ENCODE measurements around the gene ELK4. TPM values are rescaled to one million over a fixed set of nuclear protein-coding genes. Genes with fewer than 3 reads are reported as not detected.

Gene ELK4
- total RNA-seq, 1 donor from 2014 or later = 23.0 TPM

DNA sequence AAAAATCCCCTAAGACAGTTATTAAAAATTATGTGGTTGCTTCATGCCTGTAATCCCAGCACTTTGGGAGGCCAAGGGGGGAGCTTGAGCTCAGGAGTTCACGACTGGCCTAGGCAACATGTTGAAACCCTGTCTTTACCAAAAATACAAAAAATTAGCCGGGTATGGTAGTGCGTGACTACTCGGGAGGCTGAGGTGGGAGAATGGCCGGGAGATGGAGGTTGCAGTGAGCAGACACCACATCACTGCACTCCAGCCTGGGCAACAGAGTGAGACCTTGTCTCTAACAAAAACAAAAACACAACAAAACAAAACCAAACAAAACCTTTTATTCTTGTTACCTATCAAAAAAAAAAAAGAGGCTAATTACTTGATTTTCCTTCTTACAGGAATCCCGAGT, 2.1 kb downstream of the ELK4 start:
- DNase-seq = no peak

DNA sequence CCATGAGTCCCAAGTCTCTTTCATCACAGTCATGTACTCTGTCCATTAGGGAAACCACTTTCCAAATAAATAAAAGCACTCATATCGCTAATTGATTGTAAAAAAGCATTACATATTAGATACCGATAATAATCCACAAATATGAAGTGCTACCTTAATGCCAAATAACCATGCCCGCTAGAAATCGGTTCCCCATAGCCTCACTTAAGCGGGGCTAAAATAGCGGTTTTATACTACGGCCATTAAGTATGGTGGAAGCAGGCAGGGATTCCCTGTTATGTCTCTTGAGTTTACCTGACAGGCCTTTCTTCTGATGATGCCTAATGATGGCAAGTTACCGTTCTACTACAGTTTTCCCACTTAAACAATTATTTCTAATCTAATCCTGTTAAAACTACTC, 3.9 kb downstream of the ELK4 start:
- no peak for DNase-seq

DNA sequence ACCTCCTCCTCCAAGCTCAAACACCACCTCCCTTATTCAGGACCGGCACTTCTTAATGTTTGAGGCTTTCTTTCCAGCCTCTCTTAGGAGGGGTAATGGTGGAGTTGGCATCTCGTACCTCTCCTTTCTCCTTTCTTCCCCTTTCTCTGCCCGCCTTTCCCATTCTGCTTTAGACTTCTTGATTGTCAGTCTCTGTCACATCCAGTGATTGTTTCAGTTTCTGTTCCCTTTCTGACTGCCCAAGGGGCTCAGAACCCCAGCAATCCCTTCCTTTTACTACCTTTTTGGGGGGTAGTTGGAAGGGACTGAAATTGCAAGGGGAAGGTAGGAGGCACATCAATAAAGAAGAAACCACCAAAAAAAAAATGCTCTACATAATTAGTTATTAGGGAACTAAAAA, 5.6 kb downstream of the ELK4 start:
- DNase-seq = no peak

DNA sequence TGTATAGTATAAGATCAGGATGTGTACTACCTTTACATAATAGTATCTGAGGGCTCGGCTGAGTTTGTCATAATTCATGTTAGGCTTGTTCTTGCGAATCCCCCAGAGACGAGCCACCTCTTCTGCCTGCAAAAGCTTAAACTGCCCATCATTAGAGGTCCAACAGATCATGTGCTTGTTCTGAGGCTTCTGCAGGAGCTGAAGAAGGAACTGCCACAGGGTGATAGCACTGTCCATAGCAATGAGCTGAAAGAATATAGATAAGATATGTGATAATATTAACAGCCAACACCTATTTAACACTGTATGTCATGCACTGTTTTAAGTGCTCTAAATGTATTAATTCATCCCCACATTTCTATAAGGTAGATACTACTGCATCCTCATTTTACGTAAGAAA, 8.2 kb downstream of the ELK4 start:
- DNase-seq = no peak

GRCh38 chr1:205620269-205620668, 11.5 kb downstream of the ELK4 start:
- no peak for DNase-seq

DNA sequence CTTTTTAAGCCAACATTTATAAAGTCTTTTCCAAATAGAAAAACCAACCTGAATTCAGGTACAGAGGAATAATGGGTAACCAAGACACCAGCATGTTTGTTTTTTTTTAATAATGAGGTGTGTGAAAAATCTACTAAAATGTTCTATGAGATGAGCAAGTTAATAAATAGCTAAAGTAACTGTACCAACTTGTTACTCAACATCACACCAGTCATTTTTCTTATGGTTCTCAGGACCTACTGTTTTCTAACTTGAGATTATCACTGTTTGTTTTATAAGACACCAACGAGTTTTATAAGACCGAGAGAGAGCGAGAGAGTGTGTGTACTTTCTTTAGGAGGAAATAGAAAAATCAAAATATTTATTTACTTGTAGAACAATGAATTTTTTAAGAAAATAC, 12.4 kb downstream of the ELK4 start:
- no peak for DNase-seq

DNA sequence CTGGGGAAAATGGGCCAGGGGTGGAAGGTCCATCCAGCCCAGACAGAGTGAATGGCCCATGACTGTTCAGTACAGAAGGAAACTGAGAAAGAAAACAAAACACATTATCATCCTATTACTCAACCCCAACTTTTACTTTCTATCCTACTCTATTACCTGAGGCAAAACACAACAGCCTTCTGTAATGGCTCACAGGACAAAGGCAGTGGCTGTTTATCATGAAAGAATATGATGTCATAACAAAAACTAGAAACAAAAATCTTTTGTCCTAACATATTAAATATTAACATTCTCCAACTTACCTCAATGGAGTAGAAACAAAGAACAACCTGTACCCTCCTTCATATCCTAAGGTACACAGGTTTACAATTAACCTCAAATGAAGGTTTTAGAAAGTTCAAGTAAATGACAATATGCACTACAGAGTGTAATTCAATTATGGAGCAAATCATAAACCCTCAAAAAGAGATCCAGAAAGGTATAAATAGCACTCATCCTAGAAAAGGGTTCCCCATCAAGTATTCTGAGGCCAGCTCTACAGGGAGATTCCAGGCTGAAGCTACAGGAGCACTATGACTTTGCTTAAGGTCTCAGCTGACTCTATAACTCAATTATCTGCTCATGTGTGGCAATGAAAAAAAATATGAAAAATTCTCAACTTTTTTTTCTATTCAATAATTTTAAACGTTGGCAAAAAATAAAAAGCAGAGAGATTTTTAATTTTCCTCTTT, 15.1 kb downstream of the ELK4 start:
- no peak for DNase-seq

GRCh38 chr1:205615789-205616188, 16.0 kb downstream of the ELK4 start:
- no peak for DNase-seq

- no peak for DNase-seq
Measured at GRCh38 chr1:205613854-205614412, 17.9 kb downstream of the ELK4 start.

- no peak for DNase-seq
Measured at GRCh38 chr1:205612556-205612955, 19.3 kb downstream of the ELK4 start.

GRCh38 chr1:205612104-205612503, 19.7 kb downstream of the ELK4 start:
- DNase-seq = no peak

- no peak for DNase-seq
Measured at GRCh38 chr1:205610901-205611466, 20.8 kb downstream of the ELK4 start.

- no peak for DNase-seq
Measured at GRCh38 chr1:205610036-205610435, 21.8 kb downstream of the ELK4 start.

GRCh38 chr1:205604825-205605505, 26.8 kb downstream of the ELK4 start:
- DNase-seq = no peak

- DNase-seq = no peak
Measured at GRCh38 chr1:205604059-205604458, 27.8 kb downstream of the ELK4 start.

DNA sequence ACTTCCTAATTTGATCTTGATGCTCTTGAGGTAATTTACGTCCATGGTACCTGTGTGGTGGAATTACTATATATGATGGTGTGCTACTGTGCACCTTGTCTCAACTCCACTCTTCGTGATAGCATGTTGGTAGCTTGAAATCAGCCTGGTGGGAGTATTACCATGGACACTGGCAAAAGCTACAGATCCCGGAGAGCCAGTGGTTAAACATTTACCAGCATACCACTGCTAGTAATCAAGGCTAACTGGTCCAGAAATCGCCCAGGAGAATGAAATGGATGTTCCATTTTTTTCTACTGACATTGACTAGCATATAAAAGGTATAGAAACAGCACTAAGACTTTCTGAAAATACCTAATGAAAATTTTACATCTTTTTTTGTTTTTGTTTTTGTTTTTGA, 30.6 kb downstream of the ELK4 start:
- DNase-seq = no peak

GRCh38 chr1:205600085-205600484, 31.7 kb downstream of the ELK4 start:
- DNase-seq = peak; percentile 30

DNA sequence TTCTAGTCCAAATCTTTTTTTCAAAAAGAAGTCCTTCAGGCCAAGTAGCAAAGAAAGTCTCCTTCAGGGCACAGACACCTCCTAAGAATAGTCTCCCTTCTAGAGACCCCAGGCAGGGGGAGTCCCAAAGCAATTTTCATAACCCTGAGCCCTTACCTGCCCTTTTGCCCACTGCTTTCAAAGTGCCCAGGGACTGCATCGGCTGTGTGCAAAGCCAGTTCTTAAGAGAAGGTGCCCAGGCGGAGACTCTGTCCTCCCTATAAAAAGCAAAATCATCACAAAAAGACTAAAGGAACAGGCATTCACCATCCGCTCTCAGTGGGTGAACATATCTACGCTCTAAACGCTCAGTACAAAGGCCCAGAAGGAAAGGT, 32.2 kb downstream of the ELK4 start:
- DNase-seq = no peak

- DNase-seq = peak; percentile 95
Measured at GRCh38 chr1:205598841-205599668, 32.8 kb downstream of the ELK4 start.

- DNase-seq = peak; percentile 93
Measured at GRCh38 chr1:205597691-205598314, 34.0 kb downstream of the ELK4 start.

DNA sequence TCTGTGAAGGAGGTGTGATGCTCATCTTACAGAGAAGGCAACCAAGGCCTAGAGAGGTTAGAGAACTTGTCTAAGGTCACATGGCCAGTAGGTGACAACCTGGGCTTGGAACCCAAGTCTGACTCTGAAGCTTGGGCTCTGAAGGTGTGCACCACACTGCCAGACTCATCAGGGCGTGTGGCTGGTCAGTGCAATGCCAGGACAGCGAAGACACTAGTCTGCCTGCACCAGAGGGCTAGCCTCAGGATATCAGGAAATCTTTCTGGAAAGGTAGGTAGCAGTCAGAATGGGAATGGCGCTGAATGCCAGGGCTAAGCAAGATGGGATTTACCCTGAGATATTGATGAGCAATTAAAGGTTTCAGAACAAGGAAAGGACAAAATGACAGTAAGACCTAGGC, 34.9 kb downstream of the ELK4 start:
- no peak for DNase-seq

- DNase-seq = no peak
Measured at GRCh38 chr1:205595861-205596260, 36.0 kb downstream of the ELK4 start.
